Fibroblast of villous mesenchyme (primary cell): ENCODE measurements around the gene IVNS1ABP. TPM values are rescaled to one million over a fixed set of nuclear protein-coding genes. Genes with fewer than 3 reads are reported as not detected.

Experiments used
- DNase-seq: peaks from one replicate; pipeline ENCODE4 v3.0.0-alpha.2; 2010; ENCODE audit warnings: low read depth
- H3K4me3 ChIP-seq: 2 replicates; pipeline ENCODE4 v1.5.1; 2011; ENCODE audit warnings: low read depth, mild to moderate bottlenecking, low read length
- total RNA-seq: library from RNA; depleted of rRNA; stranded (reverse); fragments of >200 nt; gene quantifications from 2 replicates; pipeline ENCODE4 v1.2.3, GENCODE V29; 2012
- TF ChIP-seq, protein P1 (sequence below): IDR thresholded peaks from 2 replicates; pipeline ENCODE4 v1.5.1; 2012; ENCODE audit warnings: low read depth, mild to moderate bottlenecking, low read length; ENCODE audit not compliant: insufficient read depth

Gene IVNS1ABP
- total RNA-seq, 1 donor, result 76.0 TPM

DNA sequence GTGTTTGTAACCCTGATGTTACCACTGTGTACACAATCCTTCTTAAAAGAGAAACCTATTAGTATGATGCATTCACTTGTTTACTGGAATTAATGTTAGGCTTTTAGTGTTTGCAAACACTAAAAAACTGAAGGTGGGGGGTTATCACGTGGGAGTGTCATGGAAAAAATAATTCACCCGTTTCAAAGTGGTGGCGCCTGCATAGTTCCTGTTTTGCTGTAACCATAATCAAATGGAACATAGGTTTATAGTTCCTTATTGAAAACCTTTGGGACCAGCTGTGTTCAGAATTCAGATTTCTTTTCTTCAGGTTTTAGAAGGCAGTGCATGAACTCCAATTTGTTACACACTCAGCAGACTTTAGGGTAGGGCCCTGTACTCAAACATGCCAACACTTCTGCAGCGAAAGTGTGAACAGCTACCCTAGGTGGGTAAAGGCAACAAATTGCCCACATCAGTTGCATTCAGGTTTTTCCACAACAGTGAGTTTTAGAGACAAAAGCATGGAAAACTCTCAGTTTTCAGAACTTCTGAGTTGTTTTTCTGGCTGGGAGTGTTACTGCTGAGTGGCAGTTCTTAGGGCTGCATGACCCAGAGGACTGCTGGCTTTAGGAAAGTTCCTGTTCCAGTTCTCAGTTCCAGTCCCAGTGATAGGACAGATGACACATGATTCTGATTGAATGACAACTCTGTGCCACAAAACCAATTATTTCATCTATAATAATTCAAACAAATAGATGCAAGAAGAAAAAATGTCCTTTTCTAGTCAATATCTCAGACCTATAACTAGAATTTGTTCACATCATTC, 29.1 kb upstream of the IVNS1ABP start:
- DNase-seq, result no peak
- TF ChIP-seq, protein P1, sequence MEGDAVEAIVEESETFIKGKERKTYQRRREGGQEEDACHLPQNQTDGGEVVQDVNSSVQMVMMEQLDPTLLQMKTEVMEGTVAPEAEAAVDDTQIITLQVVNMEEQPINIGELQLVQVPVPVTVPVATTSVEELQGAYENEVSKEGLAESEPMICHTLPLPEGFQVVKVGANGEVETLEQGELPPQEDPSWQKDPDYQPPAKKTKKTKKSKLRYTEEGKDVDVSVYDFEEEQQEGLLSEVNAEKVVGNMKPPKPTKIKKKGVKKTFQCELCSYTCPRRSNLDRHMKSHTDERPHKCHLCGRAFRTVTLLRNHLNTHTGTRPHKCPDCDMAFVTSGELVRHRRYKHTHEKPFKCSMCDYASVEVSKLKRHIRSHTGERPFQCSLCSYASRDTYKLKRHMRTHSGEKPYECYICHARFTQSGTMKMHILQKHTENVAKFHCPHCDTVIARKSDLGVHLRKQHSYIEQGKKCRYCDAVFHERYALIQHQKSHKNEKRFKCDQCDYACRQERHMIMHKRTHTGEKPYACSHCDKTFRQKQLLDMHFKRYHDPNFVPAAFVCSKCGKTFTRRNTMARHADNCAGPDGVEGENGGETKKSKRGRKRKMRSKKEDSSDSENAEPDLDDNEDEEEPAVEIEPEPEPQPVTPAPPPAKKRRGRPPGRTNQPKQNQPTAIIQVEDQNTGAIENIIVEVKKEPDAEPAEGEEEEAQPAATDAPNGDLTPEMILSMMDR, result no peak
- no peak overlapping the region for H3K4me3 ChIP-seq

- no peak overlapping the region for H3K4me3 ChIP-seq
- TF ChIP-seq, protein P1, result no peak
- no peak for DNase-seq
Measured at GRCh38 chr1:185343306-185343705, 26.3 kb upstream of the IVNS1ABP start.

DNA sequence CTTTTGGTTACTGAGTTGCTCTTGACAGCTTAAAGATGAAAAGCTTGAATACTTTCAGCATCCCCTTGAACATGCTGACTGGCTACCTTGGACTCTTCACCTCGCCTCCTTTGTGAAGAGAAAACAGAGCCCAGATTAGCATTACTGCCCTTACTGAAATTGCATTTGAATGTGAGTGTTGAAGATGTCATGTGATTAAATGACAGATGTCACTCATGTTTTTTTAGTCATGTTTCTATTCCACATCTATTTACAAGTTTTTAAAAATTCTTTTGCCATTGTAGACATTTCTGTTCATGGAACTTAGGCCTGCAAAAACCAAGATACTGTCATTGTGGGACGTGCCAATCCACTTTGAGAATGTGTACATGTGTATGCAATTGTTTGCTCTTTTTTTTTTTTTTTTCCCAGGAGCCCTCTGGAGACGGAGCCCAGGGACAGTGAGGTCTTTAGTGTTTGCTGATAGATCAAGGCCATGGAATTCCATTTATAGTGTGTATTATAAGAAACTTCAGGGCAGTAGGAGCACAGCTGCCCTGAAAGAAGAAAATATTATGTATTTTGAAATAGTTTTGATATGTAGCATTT, 25.7 kb upstream of the IVNS1ABP start:
- TF ChIP-seq, protein P1, result no peak

GRCh38 chr1:185342017-185342416, 25.0 kb upstream of the IVNS1ABP start:
- TF ChIP-seq, protein P1, result no peak
- no peak for DNase-seq
- H3K4me3 ChIP-seq, result no peak overlapping the region

More for the DNA sequence above, 25.7 kb upstream of the IVNS1ABP start:
- DNase-seq, result no peak
- no peak overlapping the region for H3K4me3 ChIP-seq

- no peak for DNase-seq
Measured at GRCh38 chr1:185341196-185341781, 24.2 kb upstream of the IVNS1ABP start.

GRCh38 chr1:185338719-185339622, 21.9 kb upstream of the IVNS1ABP start:
- no peak overlapping the region for H3K4me3 ChIP-seq
- TF ChIP-seq, protein P1, result no peak
- peak; percentile 28 for DNase-seq

More at GRCh38 chr1:185341196-185341781, 24.2 kb upstream of the IVNS1ABP start:
- TF ChIP-seq, protein P1, result no peak
- H3K4me3 ChIP-seq, result no peak overlapping the region
